Measurements from ENCODE around the gene EZH1.

Gene EZH1

GRCh38 chr17:42744806-42745617 lies at the start of gene EZH1:
Gene EZH1 (minus strand): TSS chr17:42745040. CDS start chr17:42728941, 16,099 bp downstream.
- DNase-seq = peak; percentile 92

GRCh38 chr17:42792545-42792944 lies 47.7 kb upstream of the EZH1 start:
- DNase-seq = no peak

DNA sequence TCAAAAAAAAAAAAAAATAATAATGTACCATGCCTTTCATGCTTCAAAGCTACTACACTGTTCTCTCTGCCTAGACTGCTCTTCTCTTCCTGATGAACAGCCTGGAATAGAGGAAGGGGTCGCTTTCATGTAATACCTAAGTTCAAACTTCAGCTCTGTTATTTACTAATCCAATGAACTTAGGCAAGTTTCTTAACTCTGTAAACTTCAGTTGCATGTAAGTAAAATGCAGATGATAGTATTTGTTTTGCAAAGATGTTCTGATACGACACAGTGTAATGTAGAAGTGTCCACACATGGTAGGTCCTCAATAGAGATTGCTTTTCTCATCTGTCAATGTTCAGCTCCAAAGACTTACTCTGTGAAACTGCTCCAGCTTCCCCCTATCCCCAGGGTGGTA lies 47.1 kb upstream of the EZH1 start:
- DNase-seq = no peak

GRCh38 chr17:42787266-42787665 lies 42.4 kb upstream of the EZH1 start:
- no peak for DNase-seq

DNA sequence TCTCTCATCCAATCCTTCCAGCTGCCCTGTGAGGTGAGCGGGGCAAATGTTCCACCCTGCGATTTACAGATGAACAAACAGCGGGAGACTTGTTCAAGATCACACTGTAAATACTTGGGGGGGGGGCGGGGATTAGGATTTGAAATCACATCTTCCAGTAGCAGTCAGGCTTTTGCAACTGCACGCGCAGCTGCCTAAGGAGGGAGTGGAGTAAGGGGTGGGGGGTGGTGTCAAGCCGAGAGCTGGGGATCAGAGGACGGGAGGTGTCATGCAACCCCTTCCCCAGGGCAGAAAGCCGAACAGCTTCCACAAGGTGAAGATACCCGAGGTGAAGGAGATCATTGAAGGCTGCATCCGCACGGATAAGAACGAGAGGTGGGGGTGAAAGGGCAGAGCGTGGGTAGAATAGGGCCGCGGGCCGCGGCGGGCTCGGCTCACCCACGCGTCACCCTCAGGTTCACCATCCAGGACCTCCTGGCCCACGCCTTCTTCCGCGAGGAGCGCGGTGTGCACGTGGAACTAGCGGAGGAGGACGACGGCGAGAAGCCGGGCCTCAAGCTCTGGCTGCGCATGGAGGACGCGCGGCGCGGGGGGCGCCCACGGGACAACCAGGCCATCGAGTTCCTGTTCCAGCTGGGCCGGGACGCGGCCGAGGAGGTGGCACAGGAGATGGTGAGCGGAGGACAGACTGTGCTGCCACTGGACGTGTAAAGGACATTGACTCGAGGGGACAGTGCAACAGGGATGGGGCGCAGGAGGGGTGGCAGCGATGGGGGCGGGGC lies 40.2 kb upstream of the EZH1 start:
- no peak for DNase-seq

- no peak for DNase-seq
These were observed 39.6 kb upstream of the EZH1 start for GRCh38 chr17:42784409-42784808.

DNA sequence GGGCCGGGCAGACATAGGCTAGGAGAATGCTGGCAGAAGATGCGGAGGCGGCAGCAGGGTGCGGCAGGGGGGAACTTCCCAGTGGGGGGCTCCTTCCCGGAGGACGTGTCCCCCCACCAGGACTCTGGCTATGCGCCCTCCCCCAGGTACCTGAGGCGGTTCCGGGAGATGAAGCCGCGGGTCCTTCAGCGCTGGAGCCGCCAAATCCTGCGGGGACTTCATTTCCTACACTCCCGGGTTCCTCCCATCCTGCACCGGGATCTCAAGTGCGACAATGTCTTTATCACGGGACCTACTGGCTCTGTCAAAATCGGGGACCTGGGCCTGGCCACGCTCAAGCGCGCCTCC lies 38.9 kb upstream of the EZH1 start:
- DNase-seq = no peak

- no peak for DNase-seq
These were observed 38.4 kb upstream of the EZH1 start for GRCh38 chr17:42783062-42783790.

DNA sequence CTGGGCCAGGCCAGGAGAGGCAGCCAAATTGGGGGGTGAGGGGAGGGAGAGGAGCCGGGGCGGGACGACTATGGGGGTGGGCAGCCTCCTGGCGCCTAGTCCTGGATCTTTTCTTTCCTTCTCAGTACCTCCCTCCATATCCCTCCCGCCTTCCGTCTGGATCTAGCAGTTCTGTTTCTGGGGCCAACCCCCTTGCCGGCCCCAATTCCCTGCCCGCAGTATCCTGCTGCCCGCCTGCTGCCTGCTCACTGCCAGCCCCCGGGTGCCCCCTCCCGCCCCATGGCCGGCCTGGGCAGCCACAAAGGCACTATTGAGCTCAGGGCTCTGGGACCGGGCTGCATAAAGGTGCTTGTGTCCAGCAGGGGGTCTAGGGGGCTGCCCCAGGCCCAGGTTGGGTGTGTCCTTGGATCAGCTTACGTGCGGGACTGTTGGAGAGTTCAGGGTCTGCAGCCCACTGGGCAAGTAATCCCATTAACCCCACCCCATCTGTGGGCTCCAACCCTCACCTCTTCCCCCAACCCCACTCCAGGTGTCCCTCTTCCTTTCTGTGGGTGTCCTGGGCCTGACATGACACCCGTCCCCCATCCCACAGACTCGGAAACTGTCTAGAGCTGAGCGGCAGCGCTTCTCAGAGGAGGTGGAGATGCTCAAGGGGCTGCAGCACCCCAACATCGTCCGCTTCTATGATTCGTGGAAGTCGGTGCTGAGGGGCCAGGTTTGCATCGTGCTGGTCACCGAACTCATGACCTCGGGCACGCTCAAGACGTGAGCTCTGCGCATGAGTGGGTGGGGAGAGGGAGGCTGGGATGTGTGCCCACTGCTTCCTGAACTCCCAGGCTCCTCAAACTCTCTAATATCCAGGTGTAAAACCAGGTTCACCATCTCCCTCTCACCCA lies 37.6 kb upstream of the EZH1 start:
- no peak for DNase-seq

DNA sequence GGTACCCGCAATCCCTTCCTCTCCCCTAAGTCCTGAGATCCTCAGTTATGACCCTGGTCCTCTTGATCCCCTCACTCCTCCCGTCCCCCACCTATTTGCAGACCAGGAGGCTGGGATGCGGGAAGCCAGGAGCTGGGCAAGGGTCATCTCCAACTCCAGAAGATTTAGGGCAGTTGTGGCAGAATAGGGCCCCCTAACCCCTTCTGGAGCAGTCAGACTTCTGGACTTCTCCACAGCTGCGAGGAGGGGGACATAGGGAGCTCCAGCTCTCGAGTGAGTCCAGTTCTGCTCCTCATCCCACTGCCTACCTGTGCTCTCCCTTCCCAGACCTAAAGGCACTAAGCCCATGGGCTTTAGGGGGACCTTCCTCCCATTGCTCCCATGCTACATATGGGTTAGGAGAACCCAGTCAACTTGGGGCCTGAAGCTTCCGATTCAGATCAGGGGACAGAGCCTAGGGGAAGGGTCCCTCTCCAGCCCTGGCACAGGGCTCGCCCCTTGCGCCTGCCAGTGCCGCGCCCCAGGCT lies 36.9 kb upstream of the EZH1 start:
- no peak for DNase-seq

- DNase-seq = no peak
These were observed 36.2 kb upstream of the EZH1 start for GRCh38 chr17:42780851-42781638.

- no peak for DNase-seq
These were observed 35.4 kb upstream of the EZH1 start, which contains the start of gene WNK4 for GRCh38 chr17:42779936-42780850. Gene WNK4 (plus strand): TSS chr17:42780610. CDS start chr17:42780699, 89 bp downstream.

DNA sequence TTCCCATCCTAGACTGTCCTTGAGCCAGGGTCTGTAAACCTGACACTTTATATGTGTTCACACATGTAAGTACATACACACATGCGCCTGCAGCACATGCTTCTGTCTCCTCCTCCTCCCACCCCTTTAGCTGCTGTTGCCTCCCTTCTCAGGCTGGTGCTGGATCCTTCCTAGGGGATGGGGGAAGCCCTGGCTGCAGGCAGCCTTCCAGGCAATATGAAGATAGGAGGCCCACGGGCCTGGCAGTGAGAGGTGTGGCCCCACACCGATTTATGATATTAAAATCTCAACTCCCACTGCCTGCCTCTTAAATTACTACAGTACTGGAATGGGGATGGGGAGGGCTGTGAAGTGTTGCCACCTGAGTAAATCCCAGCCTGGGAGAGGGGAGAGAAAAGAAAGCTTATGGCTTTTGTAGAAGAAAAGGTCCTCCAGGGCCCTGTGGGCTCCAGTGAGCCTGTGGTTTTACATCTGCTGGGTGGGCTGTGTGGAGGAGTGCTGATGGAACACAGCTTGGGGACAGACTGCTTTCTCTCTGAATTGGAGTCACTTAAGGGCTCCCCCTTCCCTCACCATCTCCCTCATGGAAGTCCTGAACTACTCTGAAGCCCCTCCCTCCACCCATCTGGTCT lies 34.6 kb upstream of the EZH1 start:
- no peak for DNase-seq

GRCh38 chr17:42778570-42778969 lies 33.7 kb upstream of the EZH1 start:
- no peak for DNase-seq

DNA sequence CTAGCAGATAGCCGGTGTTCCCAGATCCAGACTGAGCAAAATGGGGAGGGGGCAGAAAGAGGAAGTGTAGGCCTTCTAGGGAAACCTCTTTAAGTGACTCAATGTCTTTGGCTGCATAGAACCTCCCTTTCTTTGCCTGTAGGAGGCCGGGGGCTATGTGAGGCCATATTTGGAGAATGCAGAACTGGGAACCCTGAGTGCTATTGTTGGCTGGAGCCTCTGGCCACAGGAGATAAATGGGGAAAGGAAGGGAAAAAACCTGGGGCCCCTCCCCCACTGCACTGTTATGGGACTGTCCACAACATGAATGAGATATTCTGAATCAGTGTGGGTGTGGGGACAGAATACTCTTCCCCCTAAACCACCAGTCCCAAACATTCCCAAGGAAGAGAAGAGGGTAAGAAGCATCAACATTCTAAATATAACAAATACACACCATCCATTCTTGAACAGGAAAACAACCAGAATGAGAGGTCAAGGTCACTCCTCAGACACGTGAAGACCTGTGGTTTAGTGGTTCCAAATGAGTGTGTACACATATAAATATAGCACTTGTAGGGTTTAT lies 30.8 kb upstream of the EZH1 start:
- DNase-seq = peak; percentile 16

DNA sequence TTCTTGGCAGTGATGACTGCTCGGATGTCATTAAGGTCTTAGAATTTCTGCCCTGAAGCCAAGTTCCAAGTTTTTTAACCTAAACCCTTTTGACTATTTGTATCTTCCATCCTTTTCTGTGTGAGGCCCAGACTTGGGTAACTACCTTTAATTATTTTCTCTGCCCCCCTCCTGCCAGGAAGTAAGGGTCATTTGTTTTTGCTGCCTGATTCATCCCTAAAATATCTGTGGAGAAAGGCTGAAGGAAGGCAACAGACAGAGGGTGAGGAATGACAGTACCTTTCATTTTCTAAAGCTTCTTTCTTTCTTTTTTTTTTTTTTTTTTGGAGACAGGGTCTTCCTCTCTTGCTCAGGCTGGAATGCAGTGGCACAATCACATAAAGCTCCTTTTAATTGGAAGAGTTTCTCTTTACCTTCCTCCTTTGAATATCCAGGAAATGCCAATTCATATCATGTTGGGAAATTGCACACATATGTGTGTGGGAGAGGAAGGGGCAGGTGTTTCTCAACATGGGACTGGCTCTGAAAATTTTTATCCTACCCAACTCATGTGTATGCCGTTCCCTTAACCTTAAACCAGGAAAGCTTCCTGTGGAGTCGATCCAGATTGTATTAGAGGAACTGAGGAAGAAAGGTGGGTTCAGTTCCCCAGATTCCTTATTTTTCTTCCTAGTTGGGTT lies 29.4 kb upstream of the EZH1 start:
- DNase-seq = no peak

- DNase-seq = peak; percentile 88
These were observed 28.6 kb upstream of the EZH1 start, which contains the start of gene VPS25 for GRCh38 chr17:42773290-42774035. Gene VPS25 (plus strand): TSS chr17:42773449. CDS start chr17:42773476, 27 bp downstream.

GRCh38 chr17:42772945-42773289 lies 28.1 kb upstream of the EZH1 start:
- no peak for DNase-seq

All from hematopoietic multipotent progenitor cell treated with erythropoietin and hydrocortisone succinate and interleukin-3 and kit ligand, for 8 days (in vitro differentiated cells).